GM12892 (cell line): ENCODE measurements around the gene ARHGAP12.
A peak's percentile ranks its signal among the peaks of the same experiment; 100 is the strongest.

ENCODE experiments used
- DNase-seq: peaks from one replicate; pipeline ENCODE4 v3.0.0; 2011; ENCODE audit not compliant: insufficient read length
- FAIRE-seq: peaks from 2 replicates; lab custom pipeline; 2011; peaks lifted over from hg19 to GRCh38; lab: Jason Lieb, UNC
- POLR2A ChIP-seq: IDR thresholded peaks from 2 replicates; pipeline ENCODE4 v1.6.1; 2011; ENCODE audit warnings: low read depth, low read length, control low read depth
- POLR2AphosphoS5 ChIP-seq: IDR thresholded peaks from 2 replicates; pipeline ENCODE4 v1.6.1; 2011; ENCODE audit warnings: low read depth, low read length, control low read depth
- TAF1 ChIP-seq: IDR thresholded peaks from 2 replicates; pipeline ENCODE4 v1.6.1; 2011; ENCODE audit warnings: low read depth, mild to moderate bottlenecking, control low read depth, low read length, borderline replicate concordance

ARHGAP12 gene

DNA sequence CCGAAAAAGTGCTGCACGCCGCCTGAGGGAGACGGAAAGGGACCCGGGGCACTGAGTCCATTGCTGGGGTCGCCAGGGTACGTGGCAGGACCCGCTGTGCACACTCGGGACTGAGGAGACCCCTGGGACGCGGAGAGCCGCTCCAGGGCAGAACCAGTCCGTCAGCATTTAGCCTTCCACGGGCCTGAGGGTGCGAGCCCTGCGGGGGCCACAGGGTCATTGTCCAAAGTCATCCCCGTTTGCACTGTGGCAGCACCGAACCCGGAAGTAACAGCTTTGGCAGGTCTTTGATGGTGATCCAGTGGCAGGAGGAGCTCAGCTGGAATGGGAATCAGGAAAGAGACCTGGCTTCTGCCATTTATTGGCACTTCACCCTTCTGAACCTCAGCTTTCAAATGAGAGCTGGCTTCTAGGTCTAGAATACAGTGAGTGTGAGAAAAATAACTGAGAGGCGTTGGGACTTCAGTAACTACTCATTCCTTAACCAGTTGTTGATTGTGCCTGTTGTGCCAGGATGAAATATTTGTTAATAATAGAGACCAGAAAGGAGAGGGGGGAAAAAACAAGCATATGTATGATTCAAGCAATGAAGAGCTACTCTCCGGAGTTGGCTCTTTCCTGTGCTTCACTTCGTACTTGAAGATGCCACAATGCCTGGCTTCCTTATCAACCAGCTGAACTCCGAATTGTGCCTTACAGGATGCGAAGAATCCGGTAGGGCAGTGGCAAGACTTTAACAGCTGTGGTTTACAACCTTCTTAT, 811 bp upstream of the ARHGAP12 start:
- no peak for TF ChIP-seq POLR2AphosphoS5
- TF ChIP-seq POLR2A = no peak
- TF ChIP-seq TAF1 = no peak
- DNase-seq (peak; percentile 22), FAIRE-seq (no peak)

GRCh38 chr10:31927884-31928548, 615 bp downstream of the ARHGAP12 start:
- FAIRE-seq = no peak
- DNase-seq = peak; percentile 31

GRCh38 chr10:31927565-31927883, 1.1 kb downstream of the ARHGAP12 start:
- no peak for DNase-seq
- no peak for TF ChIP-seq POLR2AphosphoS5
- no peak for TF ChIP-seq TAF1
- no peak for TF ChIP-seq POLR2A
- FAIRE-seq = no peak

More at GRCh38 chr10:31927884-31928548, 615 bp downstream of the ARHGAP12 start:
- TF ChIP-seq TAF1 = no peak
- no peak for TF ChIP-seq POLR2AphosphoS5
- TF ChIP-seq POLR2A = no peak

DNA sequence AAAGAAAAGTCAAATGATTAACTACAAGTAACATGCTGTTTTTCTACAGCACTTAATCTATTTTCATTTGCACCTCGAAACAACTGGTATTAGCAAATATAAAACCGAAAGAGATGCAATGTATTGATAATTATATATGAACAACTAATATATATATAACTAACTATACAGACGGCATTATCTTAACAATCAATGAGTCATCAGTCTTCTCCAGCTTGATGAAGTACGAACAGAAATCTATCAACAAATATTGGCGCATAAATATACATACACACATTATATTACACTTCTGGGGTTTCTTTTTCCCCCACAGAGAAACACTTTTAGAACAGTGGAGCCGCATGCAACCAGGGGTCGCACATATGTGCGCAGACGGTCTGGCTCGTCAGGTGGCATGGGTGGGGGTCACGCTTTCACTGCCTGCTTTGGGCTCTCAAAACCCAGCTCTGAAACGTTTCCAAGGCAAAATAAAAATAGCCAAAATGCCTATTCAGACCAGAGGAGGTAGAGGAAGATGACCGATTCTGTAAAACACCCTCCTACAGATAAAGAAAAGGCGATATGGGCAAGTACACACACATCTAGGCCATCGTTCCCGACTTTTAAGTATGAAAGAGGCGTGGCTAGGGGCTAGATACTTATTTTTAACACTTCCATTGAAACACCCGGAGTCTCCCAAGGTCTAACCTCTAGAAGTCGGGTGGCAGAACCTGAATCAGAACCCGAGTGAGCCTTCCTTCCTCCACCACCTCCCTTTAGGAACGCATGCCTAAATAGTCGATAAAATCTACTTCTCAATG, 1.7 kb downstream of the ARHGAP12 start:
- DNase-seq = no peak
- TF ChIP-seq POLR2A (no peak), TAF1 (no peak), POLR2AphosphoS5 (no peak)
- FAIRE-seq = no peak

- FAIRE-seq = no peak
- TF ChIP-seq POLR2AphosphoS5 (no peak), POLR2A (no peak), TAF1 (no peak)
- DNase-seq = no peak
These were observed 2.5 kb downstream of the ARHGAP12 start for GRCh38 chr10:31926160-31926559.

DNA sequence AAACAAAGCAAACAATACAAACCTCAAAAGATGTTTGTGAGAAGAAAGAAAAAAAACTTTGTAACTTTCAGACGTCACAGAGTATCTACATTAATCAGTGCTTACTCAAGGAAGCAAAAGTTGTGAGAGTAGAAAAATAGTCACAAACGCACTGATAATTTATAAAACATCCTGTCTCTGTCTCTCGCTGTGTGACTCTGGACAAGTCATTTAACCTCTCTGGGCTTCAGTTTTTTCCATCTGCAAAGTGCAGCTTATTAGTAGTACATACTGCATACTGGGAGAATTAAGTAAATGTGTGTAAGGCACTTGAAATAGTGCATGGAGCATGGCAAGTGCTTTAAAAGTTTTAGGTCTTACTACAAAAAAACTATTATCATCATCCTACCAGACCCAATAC, 3.8 kb downstream of the ARHGAP12 start:
- FAIRE-seq = no peak

DNA sequence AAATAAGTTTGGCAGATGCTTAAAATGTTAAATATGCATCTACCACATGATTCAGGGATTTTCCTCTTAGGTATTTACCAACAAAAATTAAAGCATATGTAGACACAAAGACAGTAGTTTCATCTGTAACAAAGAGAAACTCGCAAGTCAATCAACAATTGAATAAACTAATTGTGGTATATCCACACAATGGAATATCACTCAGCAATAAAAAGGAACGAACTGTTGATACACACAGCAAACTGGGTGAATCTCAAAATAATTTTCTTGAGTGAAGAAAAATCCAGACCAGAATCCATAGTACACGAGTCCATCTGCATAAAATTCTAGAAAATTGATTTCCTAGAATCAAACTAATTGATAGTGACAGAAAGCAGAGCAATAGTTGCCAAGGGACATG, 5.2 kb downstream of the ARHGAP12 start:
- TF ChIP-seq POLR2AphosphoS5 (no peak), POLR2A (no peak), TAF1 (no peak)
- FAIRE-seq (no peak), DNase-seq (no peak)

More for the DNA sequence above, 3.8 kb downstream of the ARHGAP12 start:
- DNase-seq = no peak
- TF ChIP-seq POLR2AphosphoS5 = no peak
- TF ChIP-seq POLR2A = no peak
- TF ChIP-seq TAF1 = no peak

DNA sequence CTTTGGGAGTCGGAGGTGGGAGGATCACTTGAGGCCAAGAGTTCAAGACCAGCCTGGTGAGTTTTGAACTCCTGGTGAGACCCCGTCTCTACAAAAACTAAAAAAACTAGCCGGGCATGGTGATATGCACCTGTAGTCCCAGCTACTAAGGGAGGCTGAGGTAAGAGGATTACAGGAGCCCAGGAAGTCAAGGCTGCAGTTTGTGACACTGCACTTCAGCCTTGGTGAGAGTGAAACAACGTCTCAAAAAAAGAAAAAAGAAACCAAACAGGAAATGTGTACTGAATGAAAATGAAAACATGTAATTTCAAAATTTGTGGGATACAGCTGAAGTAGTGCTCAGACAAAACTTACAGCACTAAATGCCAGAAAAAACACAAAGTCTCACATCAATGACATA, 7.6 kb downstream of the ARHGAP12 start:
- DNase-seq (no peak), FAIRE-seq (no peak)
- no peak for TF ChIP-seq POLR2AphosphoS5
- no peak for TF ChIP-seq POLR2A

GRCh38 chr10:31920538-31920937, 8.1 kb downstream of the ARHGAP12 start:
- TF ChIP-seq TAF1 = no peak
- no peak for TF ChIP-seq POLR2A
- no peak for TF ChIP-seq POLR2AphosphoS5
- DNase-seq (no peak), FAIRE-seq (no peak)

- DNase-seq (no peak), FAIRE-seq (peak; percentile 56)
- TF ChIP-seq TAF1 (no peak), POLR2AphosphoS5 (no peak)
These were observed 9.8 kb downstream of the ARHGAP12 start for GRCh38 chr10:31918671-31919409.

- no peak for DNase-seq
- TF ChIP-seq POLR2A (no peak), POLR2AphosphoS5 (no peak), TAF1 (no peak)
- no peak for FAIRE-seq
These were observed 14.3 kb downstream of the ARHGAP12 start for GRCh38 chr10:31914370-31914769.
